GM18868 (cell line): ENCODE measurements around the gene MCF2L2.
"Not testable (repeated sequence)": the region's sequence is repeated elsewhere in the genome, so short reads cannot be mapped to it uniquely, and the experiment has no call there.

Source experiments
- ATAC-seq: cut with Tn5 transposase; IDR thresholded peaks from one replicate; pipeline ENCODE4 v1.9.1; 2021; ENCODE audit warnings: mild to moderate bottlenecking, moderate library complexity; ENCODE audit not compliant: unreplicated experiment

Gene MCF2L2

DNA sequence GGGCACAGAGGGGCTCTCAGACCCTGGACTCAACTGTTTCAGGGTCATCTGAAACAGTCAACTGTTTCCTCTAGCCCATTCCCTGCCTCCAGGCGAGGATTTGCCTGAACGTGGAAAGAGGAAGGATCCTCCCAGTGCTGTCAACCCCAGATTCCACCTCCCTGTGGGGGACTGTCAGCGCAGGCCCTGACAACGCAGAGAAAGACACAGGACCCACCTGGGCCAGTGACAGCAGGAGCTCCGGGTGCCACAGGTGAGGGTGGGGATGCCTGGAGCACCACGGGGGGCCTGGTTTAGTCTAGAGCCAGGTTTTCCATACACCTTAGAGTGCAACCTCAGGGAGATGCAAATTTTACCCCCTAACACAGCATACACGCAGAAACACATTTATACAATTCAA is 246.3 kb downstream of the MCF2L2 start:
- no peak for ATAC-seq

DNA sequence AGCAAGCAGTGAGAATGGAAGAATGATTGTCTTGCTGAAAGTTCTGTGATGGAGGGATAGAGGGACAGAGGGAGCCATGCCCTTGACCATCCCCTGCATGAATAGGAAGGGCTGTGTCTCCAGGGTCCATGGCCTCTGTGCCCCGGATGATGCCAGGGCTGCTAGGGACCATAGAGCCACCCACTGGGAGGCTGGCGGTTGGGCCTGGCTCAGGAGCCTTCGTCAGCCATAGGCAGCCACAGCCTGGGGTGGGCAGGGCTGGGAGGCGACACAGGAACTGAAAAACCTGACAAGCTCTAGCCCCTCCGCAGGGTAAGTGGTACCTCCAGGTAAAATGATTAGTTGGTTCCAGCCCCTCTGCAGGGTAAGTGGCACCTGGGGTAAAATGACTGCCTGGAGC is 246.8 kb downstream of the MCF2L2 start:
- ATAC-seq = no peak

DNA sequence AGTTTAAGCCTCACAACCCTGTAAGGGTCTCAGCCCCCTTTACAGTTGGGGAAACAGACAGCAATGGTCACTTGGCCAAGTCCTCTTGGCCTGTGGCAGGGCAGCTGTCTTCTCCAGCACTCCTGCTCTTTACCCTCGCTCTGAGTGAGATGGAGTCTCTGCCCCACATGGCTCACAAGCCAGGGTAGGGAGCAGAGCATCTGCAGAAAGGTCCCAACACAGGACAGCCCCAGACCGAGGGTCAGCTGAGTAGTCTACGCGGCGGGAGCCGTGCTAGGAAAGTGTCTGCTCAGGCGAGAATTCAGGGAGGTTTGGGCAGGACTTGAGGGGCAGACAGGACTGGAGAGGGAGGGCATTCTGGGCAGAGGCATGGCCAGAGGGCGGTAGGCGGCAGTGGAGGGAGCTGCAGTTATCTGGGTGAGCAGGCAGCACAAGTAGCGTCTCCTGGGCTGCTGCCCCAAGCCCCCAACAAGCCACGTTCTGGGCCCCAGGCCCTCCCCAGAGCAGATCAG is 247.6 kb downstream of the MCF2L2 start:
- ATAC-seq = no peak

DNA sequence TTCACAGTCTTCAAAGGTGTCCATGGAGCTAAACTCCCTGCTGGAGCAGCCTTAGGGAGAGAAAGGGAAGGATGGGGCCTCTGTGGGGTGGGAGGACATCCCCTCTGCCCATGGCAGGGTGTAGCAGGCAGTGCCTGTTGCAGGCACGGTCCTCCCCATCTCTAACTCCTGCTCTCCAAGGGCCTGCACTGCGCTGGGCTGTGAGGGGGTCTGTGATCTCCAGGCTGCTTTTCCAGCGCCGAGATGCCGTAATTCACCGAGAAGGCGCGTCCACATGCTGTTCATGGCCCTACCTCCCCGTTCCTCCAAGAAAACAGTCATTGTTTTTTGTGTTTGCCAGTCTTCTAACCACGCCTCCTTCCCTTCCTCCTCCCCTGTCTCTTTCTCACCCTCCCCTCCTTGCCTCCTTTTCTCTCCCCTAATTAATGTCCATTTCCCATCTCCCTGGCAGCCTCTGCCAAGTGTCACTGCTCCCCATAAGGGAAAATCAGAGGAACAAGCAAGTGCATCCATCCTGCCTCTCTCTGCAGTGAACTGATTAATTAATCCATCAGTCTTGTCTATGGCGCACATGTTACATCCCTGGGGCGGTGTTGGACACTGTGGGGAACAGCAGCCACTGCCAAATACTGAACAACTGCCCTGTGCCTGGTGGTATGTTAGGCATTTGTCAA is 248.2 kb downstream of the MCF2L2 start:
- no peak for ATAC-seq

DNA sequence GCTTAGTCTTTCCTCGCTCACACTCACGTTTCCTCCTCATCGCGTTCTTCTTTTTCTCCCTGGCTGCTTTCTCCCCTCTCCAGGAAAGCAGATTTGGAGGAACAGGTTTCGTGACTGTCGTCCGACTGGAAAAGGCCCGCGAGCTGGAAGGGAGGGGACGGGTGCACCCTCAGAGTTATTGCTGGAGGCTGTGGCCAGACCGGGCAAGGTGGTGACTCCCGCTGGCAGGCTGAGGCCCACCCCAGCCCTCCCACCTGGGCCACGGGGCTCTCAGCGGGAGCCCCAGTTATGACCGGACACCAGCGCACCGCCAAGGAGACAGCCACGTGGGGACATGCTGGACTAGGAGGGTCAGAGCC is 248.9 kb downstream of the MCF2L2 start:
- not testable (repeated sequence) for ATAC-seq

DNA sequence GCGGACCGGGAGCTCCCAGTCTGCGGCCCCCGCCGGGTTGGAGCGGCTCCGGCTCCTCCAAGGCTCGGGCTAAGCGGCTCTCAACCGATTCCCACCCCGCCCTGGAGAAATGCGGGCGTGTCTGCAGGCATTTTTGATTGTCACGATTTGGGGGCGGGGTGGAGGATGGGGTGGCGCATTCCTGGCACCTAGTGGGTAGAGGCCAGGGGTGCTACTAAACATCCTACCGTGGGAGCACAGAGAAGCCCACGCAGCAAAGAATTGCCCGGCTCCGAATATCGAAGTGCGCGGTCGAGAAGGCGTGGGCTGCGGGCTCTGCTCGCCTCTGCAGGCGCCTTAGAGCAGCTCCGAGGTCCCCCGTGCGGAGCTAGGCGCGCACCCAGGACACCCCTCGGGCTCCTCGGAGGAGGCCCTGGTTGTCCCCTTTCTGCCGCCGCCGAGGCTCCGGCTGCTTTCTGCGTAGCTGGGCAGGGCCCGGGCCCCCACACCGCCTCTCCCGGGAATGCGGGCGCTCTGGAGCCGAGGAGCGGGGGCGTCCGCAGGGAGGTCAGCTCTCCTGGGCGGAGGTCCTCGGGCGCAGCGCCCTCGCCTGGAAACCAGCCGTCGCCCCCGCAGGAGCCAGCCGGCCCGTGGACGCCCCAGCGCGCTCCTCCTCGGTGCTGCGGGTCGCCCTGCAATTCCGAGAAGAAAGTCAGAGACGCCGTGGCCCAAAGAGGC is 249.4 kb downstream of the MCF2L2 start:
- peak; percentile 75 for ATAC-seq

DNA sequence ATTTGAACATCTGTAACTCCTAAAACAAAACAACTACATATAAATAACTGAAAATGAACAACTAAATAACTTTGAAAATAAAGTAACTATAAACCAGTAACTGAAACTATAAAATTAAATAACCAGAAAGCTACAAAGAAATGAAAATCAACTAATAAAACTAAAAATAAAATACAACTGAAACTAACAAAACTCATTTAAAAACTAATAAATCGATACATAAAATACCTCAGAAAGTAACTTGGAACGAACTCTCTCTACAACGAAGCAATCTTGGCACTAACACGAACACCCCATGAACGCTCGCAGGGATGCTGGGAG is 249.9 kb downstream of the MCF2L2 start:
- ATAC-seq = no peak

DNA sequence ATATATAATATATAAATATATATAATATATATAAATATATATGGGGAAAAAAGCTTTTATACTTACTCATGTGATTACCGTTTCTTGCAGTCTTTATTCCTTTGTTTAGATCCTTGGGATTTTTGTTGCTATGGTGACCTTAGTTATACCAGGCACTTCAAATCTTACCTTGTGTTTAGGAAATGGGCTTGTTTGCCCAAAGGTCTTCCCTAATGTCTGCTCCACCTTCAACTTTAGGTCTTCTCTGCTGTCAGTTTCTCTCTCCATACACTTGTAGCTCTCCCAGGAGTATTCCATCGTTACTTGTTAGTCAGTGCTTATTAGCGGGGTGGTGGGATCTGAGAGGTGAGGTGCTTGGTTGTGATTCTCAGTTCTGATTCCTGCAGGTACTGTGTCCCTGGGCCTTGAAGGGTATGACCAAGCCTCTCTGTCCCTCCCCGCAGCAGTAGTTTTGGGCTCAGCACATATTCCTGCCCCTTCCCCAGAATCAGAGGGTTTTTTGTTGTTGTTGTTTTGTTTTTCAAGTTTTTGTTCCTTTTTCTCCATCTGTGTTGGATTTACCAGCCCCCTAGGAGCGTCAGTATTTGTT is 256.3 kb downstream of the MCF2L2 start:
- ATAC-seq = no peak

DNA sequence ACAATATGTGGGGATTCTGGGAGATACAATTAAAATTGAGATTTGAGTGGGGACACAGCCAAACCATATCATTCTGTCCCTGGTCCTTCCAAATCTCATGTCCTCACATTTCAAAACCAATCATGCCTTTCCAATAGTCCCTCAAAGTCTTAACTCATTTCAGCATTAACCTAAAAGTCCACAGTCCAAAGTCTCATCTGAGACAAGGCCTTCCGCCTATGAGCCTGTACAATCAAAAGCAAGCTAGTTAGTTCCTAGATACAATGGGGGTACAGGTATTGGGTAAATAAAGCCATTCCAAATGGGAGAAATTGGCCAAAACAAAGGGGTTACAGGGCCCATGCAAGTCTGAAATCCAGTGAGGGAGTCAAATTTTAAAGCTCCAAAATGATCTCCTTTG is 260.4 kb downstream of the MCF2L2 start:
- not testable (repeated sequence) for ATAC-seq

DNA sequence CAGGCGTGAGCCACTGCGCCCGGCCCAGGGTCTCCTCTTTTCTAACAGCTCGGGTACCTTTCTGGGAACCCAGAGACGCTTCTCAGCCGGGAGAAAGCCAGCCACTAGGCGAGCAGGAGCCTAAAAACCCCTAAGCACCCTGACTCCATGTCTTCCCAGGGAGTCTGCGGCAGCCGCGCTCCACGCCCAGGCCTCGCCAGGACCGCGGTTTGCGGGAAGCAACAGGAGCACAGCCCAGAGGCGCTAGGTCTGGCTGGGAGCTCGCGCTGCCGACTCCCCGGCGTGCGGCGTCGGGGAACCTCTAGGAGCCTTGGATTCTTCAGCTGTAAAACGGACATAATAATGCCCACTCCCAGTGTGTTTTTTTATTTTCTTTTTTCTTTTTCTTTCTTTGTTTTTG is 264.9 kb downstream of the MCF2L2 start:
- no peak for ATAC-seq

DNA sequence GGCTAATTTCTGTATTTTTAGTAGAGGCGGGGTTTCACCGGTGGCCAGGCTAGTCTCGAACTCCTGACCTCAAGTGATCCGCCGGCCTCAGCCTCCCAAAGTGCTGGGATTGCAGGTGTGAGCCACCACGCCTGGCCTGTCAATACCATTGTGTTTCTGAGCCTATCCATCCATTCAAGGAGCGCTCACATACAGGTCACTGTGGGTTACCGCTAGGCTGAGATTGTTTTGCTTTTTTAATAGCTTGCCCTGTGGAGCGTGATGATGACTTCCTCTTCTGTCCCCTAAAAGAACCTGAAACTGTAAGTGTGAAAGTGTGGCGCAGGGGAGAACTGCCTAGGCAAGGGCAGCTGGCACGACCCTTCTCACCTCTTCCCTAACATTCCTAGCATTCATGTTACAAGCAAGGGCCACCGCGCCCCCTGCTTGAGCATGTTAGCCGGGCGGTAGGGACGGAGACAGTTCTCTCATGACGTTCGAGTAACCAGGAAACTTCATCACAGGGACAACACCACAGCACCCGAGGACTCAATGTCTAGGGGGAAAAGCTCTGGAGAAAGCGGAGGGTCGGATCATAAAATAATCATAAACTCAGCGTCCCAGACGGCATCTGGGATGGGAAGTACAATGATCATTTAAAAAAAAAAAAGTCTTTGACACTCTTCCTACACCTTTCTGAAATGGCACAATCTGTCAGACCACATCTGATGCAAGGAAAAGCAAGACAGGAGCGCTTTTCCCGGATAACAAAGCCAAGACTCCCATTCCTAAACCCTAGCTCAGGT is 266.7 kb downstream of the MCF2L2 start:
- peak; percentile 44 for ATAC-seq

DNA sequence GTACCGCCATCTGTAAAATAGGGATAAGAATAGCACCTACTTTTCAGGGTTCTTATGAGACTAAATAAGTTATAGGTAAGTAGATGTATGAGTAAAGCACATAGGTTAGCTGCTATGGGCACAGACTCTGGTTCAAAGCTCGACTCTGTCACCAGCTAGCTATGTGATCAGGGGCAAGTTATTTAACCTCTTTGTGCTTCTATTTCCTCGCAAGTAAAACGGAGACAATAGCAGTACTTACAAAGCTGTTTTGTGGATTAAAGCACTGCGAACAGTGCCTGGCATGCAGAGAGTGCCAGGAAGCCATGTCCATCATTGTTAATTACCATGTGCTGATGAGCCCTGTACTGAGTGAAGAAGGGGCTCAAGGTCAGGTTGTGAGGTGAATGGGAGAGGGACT is 267.8 kb downstream of the MCF2L2 start:
- ATAC-seq = no peak

DNA sequence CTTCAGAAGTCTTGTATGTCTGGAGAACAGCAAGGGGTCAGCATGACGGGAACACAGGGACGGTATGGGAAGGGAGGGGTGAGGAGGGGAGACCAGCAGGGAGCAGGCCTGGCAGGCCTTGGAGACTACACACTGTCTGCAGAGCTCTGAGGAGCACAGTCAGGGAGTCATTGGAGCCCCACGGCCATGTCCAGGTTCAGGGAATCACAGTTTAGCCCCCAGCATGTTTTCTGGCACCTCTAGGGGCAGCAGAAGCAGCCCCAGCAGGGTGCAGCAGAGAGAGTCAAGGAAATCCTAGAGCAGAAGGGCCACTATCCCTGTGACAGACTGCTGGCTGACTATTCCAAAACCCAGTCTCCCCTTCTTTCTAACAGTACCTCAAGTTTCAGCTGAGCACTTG is 269.1 kb downstream of the MCF2L2 start:
- no peak for ATAC-seq

DNA sequence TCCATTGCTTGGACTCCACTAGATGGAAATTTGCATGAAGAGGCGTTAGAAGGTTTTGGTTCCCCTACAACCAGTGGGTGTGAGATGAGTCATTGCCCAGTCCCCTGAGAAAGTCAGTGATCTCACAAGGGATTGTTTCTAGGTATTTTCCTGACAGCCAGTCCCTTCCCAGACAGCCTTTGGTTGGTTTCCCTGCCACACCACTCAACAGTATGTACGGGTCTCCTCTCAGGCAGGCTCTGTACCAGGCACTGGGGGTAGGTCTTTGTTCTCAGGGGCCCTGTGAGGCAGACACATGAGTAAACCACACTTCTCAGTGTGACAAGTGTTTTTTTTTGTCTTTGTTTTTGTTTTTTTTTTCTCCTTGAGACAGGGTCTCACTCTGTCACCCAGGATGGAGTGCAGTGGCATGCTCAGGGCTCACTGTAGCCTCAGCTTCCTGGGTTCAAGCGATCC is 269.8 kb downstream of the MCF2L2 start:
- peak; percentile 65 for ATAC-seq

DNA sequence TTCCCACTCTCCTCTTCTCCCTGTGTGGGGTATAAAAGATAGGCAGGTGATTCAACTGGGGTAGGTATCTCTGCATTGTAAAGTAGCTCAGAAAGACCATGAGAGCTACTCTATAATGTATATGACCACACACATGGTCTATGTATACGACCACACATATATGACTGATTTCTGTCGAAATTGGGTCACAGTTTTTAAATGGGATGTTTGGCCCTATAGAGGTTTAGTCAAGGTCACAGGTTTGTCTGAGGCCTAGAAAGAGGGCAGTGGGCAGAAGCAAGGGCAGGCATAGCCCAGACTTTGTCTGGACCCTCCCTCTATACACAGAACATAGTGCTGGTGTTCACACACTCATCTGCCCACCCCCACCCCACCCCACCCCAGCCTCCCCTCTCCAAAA is 270.3 kb downstream of the MCF2L2 start:
- peak; percentile 27 for ATAC-seq

DNA sequence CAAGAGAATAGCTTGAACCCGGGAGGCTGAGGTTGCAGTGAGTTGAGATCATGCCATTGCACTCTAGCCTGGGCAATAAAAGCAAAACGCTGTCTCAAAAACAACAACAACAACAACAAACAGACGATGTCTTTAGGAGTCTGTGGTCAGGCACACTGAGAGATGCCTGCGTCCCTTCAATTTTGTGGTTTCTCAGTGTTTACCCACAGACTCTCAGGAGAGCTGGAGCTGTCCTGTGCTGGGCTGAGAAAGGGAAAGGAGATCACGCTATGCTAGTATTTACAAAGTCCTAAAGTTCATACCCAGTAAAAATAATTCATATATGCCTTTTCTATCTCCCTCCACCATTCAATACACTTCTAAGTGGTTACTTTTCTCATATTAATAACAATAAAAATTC is 272.2 kb downstream of the MCF2L2 start:
- no peak for ATAC-seq

DNA sequence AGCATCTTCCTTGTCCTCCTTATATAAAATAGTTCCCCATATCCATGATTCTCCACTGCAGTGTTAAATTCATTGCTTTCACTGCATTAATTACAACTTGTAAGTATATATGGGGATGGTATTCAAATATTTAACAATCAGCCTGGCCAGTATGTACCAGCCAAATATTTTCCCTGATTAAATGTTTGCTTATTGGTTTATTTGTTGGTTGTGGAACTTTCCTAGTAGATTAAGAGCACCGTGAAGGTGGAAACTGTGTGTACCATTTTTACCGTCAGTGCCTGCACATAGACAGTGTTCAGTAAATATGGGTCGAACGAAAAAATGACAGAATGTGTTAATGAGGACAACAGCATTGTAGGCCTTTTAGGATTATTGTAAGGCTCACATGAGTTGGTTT is 272.9 kb downstream of the MCF2L2 start:
- ATAC-seq = no peak

DNA sequence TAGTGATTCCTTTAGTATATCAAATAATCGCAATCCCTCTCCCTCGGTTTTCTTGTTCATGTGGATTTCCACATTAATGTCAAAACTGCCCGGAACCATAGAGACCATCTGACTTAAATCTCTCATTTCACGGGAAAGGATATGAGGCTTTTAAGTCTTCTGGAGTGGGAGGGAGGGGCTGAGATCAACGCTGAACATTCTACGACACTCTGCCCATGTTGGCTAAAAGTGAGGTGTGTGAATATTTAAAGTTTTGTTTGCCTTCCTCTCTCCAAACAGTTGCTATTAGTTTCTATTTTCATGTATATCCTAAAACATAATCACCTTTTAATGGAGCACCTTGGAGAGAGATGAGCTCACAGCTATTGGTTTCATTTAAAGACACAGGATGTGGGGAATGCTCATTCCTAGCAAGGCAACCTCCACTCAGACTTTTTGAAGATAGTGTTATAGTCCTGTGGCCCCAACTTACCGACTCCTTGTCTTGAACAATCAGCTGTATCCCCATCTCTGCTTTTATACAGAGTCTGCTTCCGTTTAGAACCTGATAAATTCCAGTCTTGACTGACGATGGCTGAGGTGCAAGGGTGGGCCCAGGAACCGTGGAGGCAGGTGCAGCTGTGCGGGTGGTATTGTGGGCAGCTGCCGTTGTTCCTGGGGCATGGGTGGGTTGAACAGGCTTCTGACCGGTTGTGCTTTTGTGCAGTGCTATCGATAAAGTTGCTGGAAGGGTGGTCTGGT is 275.0 kb downstream of the MCF2L2 start:
- no peak for ATAC-seq

DNA sequence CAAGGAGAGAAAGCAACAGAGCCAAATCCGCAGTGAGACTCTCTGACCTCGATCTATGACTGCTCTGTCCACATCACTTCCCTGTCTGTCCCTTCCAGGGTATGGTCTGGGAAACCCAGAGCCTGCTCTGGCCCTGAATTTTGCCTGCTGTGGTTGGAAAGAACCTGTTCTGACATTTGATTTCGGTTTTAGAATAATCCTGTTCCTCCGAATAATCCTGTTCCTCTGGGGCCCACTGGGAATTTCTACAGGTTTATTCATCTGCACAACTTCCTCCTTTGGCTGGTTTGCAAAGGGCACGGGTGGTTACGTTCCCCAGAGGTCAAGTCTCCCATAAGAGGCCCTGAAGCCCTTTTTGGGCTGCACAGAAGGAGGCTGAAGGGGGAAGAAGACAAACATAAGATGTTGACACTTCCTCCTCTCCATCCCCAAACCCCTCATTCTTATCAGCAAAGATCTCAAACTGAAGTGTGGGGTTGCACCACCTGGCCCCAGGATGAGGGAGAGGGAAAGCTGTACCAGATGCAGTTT is 276.5 kb downstream of the MCF2L2 start:
- ATAC-seq = no peak

DNA sequence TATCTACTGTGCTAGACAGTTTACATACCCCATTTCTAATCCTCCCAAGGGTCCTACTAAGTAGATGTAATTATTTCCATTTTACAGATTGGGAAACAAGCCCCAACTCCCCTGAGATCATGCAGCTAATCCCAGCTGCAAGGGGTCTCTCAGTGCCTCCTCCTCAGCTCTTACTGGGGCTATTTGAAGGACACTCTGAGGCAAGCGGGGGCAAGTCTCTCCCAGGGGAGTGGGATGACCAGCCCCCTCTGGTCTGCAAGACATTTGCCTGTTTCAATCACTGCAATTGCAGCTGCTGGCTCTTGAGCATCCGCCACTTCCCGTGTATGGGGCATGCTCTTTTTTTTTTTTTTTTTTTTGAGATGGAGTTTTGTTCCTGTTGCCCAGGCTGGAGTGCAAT is 277.3 kb downstream of the MCF2L2 start:
- ATAC-seq = no peak
